Measurements from ENCODE around the gene ZNF225.
A peak's percentile ranks its signal among the peaks of the same experiment; 100 is the strongest.

The ZNF225 gene

DNA sequence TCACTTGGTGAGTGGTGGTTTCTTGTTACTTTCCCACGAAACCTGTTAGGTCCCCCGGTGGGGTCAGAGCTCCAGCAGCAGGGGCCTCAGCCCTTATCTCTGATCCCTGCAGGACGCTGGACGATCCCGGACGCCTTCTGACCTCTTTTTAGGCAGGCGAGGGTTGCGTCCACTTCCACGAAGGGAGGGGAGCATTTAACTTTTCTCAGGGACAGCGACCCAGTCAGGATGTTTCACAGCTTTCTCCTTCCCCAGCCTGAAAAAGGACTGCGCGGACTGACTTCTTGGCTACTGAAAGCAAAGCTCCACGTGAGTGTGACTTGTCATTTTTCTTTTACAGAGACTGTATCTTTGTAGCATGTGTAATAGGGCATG, 28.8 kb downstream of the ZNF225 start:
- Histone ChIP-seq H3K9me3 (ENCODE audit: severe bottlenecking) (no peaks in the 10 kb centered on the region), H3K36me3 (peaks cover 18% of the 10 kb centered on the region), H3K4me3 (ENCODE audit: low read depth, low read length) (peak overlapping the region; percentile 93), H3K27ac (no peak overlapping the region), H3K27me3 (ENCODE audit: insufficient read depth, low read depth, severe bottlenecking) (no peaks in the 10 kb centered on the region)
- no peak for DNase-seq
- TF ChIP-seq, protein P1, sequence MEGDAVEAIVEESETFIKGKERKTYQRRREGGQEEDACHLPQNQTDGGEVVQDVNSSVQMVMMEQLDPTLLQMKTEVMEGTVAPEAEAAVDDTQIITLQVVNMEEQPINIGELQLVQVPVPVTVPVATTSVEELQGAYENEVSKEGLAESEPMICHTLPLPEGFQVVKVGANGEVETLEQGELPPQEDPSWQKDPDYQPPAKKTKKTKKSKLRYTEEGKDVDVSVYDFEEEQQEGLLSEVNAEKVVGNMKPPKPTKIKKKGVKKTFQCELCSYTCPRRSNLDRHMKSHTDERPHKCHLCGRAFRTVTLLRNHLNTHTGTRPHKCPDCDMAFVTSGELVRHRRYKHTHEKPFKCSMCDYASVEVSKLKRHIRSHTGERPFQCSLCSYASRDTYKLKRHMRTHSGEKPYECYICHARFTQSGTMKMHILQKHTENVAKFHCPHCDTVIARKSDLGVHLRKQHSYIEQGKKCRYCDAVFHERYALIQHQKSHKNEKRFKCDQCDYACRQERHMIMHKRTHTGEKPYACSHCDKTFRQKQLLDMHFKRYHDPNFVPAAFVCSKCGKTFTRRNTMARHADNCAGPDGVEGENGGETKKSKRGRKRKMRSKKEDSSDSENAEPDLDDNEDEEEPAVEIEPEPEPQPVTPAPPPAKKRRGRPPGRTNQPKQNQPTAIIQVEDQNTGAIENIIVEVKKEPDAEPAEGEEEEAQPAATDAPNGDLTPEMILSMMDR (IDR thresholded peaks at IDR 0.05; ENCODE audit: low read depth, low read length) = no peak

DNA sequence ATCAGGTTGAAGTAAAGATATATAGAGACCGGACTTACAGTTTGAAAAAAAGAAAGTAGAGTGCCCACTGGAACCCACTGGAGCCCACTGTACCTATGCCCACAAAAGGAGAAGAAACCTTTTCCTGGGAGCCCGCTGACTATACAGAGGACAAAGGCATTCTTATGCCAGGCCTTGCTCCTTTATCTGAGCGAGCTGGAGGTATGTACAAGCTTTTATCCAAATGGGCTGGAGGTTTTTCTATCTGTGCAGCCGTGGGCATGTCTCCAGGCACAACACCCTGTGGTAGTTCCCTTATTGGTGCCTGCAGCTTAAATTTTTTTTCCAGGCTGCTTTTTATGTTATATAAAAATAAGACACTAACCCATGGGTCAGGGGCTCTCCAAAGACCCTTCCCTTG, 36.6 kb downstream of the ZNF225 start:
- TF ChIP-seq, protein P1 (IDR thresholded peaks at IDR 0.05; ENCODE audit: low read depth, low read length) = no peak
- Histone ChIP-seq H3K27me3 (ENCODE audit: insufficient read depth, low read depth, severe bottlenecking) (no peaks in the 10 kb centered on the region), H3K36me3 (peaks cover 61% of the 10 kb centered on the region), H3K4me3 (ENCODE audit: low read depth, low read length) (no peak overlapping the region), H3K27ac (no peak overlapping the region), H3K9me3 (ENCODE audit: severe bottlenecking) (no peaks in the 10 kb centered on the region)
- no peak for DNase-seq

DNA sequence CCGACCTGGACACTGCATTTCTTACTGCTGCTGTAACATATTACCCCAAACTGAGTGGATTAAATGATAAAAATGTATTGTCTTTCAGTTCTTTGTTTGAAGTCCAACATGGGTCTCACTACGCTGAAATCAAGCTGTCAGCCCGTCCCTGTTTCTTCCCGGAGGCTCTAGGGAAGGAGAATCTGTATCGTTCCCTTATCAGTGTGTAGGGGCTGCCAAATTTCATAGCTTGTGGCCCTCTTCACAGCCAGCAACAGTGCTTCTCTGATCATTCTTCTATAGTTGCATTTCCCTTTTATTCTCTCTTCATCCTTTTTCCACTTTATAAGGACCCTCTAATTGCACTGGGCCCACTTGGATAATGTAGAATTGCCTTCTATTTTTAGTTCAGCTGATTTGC, 38.3 kb downstream of the ZNF225 start:
- TF ChIP-seq, protein P1 (IDR thresholded peaks at IDR 0.05; ENCODE audit: low read depth, low read length) = no peak
- Histone ChIP-seq H3K36me3 (peaks cover 66% of the 10 kb centered on the region), H3K4me3 (ENCODE audit: low read depth, low read length) (no peak overlapping the region), H3K9me3 (ENCODE audit: severe bottlenecking) (peaks cover 6% of the 10 kb centered on the region), H3K27ac (no peak overlapping the region), H3K27me3 (ENCODE audit: insufficient read depth, low read depth, severe bottlenecking) (no peaks in the 10 kb centered on the region)
- DNase-seq = no peak

DNA sequence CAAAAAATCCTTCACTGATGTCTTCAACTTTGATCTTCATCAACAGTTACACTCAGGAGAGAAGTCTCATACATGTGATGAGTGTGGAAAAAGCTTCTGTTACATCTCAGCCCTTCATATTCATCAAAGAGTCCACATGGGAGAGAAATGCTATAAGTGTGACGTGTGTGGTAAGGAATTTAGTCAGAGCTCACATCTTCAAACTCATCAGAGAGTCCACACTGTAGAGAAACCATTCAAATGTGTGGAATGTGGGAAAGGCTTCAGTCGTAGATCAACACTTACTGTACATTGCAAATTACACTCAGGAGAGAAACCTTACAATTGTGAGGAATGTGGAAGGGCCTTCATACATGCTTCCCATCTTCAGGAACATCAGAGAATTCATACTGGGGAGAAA, 43.3 kb downstream of the ZNF225 start:
- H3K27ac ChIP-seq = no peak overlapping the region
- TF ChIP-seq, protein P1 (IDR thresholded peaks at IDR 0.05; ENCODE audit: low read depth, low read length) = no peak
- no peaks in the 10 kb centered on the region for H3K27me3 ChIP-seq (ENCODE audit: insufficient read depth, low read depth, severe bottlenecking)
- H3K9me3 ChIP-seq (ENCODE audit: severe bottlenecking) = peaks cover 9% of the 10 kb centered on the region
- no peak overlapping the region for H3K4me3 ChIP-seq (ENCODE audit: low read depth, low read length)
- no peak for DNase-seq
- peaks cover 43% of the 10 kb centered on the region for H3K36me3 ChIP-seq

DNA sequence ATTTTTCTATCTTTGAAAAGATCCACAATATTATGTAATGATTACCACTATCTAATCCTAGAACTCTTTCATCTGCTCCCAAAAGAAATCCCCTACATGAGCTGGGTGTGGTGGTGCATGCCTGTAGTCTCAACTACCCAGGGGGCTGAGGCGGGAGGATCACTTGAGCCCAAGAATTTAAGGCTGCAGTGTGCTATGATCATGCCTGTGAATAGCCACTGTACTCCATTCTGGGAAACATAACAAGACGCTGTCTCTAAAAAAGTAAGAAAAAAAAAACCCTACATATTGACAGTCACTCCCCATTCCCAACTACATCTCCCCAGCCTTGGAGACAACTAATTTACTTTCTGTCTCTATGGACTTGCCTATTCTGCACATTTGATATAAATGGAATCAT, 50.6 kb downstream of the ZNF225 start:
- no peak for DNase-seq
- Histone ChIP-seq H3K27ac (no peak overlapping the region), H3K27me3 (ENCODE audit: insufficient read depth, low read depth, severe bottlenecking) (no peaks in the 10 kb centered on the region), H3K9me3 (ENCODE audit: severe bottlenecking) (no peaks in the 10 kb centered on the region), H3K36me3 (peaks cover 14% of the 10 kb centered on the region), H3K4me3 (ENCODE audit: low read depth, low read length) (peak overlapping the region; percentile 91)
- TF ChIP-seq, protein P1 (IDR thresholded peaks at IDR 0.05; ENCODE audit: low read depth, low read length) = no peak

DNA sequence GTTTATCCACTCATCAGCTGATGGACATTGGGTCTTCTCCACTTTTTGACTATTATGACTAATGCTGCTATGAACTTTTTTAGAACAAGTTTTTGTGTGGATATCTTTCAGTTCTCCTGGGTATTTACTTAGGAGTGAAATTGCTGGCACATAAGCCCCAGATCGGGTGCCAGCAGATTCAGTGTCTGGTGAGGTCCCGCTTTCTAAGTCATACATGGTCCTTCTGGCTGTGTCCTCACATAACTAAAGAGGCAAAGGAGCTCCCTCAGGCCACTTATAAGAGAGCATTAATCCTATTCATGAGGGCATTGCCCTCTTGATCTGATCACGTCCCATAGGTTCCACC, 51.1 kb downstream of the ZNF225 start:
- Histone ChIP-seq H3K36me3 (peaks cover 17% of the 10 kb centered on the region), H3K9me3 (ENCODE audit: severe bottlenecking) (no peaks in the 10 kb centered on the region), H3K27ac (peak overlapping the region; percentile 49), H3K27me3 (ENCODE audit: insufficient read depth, low read depth, severe bottlenecking) (no peaks in the 10 kb centered on the region), H3K4me3 (ENCODE audit: low read depth, low read length) (peak overlapping the region; percentile 91)
- no peak for DNase-seq
- TF ChIP-seq, protein P1 (IDR thresholded peaks at IDR 0.05; ENCODE audit: low read depth, low read length) = no peak
